Progenitor cell of endocrine pancreas (in vitro differentiated cells): ENCODE results near the gene ADAMTSL1. TPM values are rescaled to one million over a fixed set of nuclear protein-coding genes. Genes with fewer than 3 reads are reported as not detected.

Source experiments
- DNase-seq: peaks from one replicate; pipeline ENCODE4 v3.0.0; 2021; ENCODE audit warnings: low spot score; ENCODE audit not compliant: unreplicated experiment
- H3K27ac Mint-ChIP-seq: 2 replicates; pipeline ENCODE4 v1.8.0; 2021; ENCODE audit warnings: mild to moderate bottlenecking, moderate library complexity, mixed read lengths
- H3K27me3 Mint-ChIP-seq: 2 replicates; pipeline ENCODE4 v1.8.0; 2021; ENCODE audit warnings: mixed read lengths
- H3K36me3 Mint-ChIP-seq: 2 replicates; pipeline ENCODE4 v1.8.0; 2022; ENCODE audit warnings: mixed read lengths; ENCODE audit not compliant: insufficient read depth
- H3K4me1 Mint-ChIP-seq: 2 replicates; pipeline ENCODE4 v1.8.0; 2021; ENCODE audit warnings: low read depth, mixed read lengths
- H3K4me3 Mint-ChIP-seq: 2 replicates; pipeline ENCODE4 v1.8.0; 2021; ENCODE audit warnings: low read depth, mild to moderate bottlenecking, moderate library complexity, mixed read lengths
- H3K9me3 Mint-ChIP-seq: 2 replicates; pipeline ENCODE4 v1.8.0; 2021; ENCODE audit warnings: low read depth, mixed read lengths
- total RNA-seq: library from RNA; stranded (reverse); gene quantifications from 2 replicates; pipeline ENCODE4 v1.2.1, GENCODE V29; 2021
- TF ChIP-seq, protein P1 (sequence below): fragments of 200-600 bp; sonication (generic); IDR thresholded peaks from one replicate; pipeline ENCODE4 v1.5.0; 2021; ENCODE audit warnings: antibody characterized with exemption, mild to moderate bottlenecking; ENCODE audit not compliant: unreplicated experiment

ADAMTSL1 gene
- total RNA-seq, 1 donor from 2014 or later = 2.1 TPM

DNA sequence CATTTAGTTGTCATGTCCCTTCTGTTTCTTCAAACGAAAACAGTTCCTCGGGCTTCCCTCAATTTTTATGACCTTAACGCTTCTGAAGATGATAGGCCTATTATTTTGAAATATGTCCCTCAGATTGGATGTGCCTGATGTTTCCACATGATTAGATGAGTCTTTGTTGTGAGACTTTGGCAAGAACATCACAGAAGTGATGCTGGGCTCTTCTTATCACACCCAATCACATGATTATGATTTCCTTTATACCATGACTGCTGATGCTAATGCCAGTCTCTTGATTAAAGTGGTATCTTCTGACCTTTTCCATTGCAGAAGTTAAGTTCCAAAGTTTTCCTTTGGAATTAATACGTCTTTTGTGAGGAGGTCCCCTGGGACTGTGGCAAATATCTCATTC, 383.4 kb downstream of the ADAMTSL1 start:
- no peaks in the 10 kb centered on the region for H3K36me3 Mint-ChIP-seq
- no peaks in the 10 kb centered on the region for H3K27me3 Mint-ChIP-seq
- no peaks in the 10 kb centered on the region for H3K9me3 Mint-ChIP-seq
- TF ChIP-seq, protein P1, sequence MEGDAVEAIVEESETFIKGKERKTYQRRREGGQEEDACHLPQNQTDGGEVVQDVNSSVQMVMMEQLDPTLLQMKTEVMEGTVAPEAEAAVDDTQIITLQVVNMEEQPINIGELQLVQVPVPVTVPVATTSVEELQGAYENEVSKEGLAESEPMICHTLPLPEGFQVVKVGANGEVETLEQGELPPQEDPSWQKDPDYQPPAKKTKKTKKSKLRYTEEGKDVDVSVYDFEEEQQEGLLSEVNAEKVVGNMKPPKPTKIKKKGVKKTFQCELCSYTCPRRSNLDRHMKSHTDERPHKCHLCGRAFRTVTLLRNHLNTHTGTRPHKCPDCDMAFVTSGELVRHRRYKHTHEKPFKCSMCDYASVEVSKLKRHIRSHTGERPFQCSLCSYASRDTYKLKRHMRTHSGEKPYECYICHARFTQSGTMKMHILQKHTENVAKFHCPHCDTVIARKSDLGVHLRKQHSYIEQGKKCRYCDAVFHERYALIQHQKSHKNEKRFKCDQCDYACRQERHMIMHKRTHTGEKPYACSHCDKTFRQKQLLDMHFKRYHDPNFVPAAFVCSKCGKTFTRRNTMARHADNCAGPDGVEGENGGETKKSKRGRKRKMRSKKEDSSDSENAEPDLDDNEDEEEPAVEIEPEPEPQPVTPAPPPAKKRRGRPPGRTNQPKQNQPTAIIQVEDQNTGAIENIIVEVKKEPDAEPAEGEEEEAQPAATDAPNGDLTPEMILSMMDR = no peak
- H3K4me1 Mint-ChIP-seq = peaks cover 3% of the 10 kb centered on the region
- DNase-seq = no peak
- H3K4me3 Mint-ChIP-seq = no peak overlapping the region
- H3K27ac Mint-ChIP-seq = no peak overlapping the region

- H3K4me1 Mint-ChIP-seq = peaks cover 3% of the 10 kb centered on the region
- H3K27ac Mint-ChIP-seq = no peak overlapping the region
Measured at GRCh38 chr9:18857769-18858168, 383.8 kb downstream of the ADAMTSL1 start.

DNA sequence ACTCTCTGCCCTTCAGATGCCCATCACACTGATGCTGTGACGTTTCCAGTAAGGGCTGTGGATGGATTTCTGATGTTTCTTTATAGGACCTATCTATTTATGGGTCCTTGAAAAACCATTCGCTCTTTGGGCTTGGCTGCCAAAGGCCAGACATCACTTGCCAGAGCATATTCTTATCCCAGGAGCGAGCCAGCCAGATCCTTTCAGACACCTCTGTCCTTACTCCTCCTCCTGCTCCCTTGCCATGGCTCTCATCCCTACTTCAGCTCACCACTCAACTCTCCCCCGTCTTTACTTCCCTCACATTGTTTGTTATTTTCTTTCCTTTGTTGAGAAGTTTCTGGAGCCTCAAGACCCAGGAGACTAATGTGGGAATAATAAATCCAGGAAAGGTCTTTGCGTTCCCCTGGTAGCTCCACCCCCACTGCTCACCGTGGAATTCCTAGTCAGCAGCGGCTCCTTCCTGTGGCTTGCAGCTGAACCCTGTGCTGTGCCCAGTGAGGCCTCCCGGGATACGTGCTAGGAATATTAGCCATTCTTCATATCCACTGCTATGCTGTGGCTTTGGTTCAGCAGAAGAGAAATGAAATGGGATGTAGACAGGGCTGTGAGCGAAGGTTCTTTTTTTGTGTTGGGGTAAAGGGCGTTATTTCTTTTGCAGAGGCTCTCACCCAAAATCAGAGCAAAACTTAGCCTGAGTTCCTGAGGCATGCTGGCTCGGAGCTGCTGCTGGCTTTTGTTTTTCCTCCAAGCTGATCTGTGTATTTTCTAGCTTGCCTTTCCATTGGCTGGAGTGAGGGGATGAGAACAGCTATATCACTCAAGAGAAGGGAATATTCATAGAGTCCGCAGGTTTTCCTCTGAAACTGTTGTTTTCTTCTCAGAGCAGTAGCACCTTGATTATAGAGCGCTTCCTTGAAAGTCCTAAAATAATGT, 387.9 kb downstream of the ADAMTSL1 start:
- H3K27me3 Mint-ChIP-seq = no peaks in the 10 kb centered on the region
- no peaks in the 10 kb centered on the region for H3K9me3 Mint-ChIP-seq
- H3K4me3 Mint-ChIP-seq = no peak overlapping the region
- H3K4me1 Mint-ChIP-seq = peaks cover 3% of the 10 kb centered on the region
- TF ChIP-seq, protein P1 = no peak
- DNase-seq = no peak
- no peaks in the 10 kb centered on the region for H3K36me3 Mint-ChIP-seq
- no peak overlapping the region for H3K27ac Mint-ChIP-seq

More at GRCh38 chr9:18857769-18858168, 383.8 kb downstream of the ADAMTSL1 start:
- no peak for DNase-seq
- no peaks in the 10 kb centered on the region for H3K27me3 Mint-ChIP-seq
- no peak overlapping the region for H3K4me3 Mint-ChIP-seq
- no peaks in the 10 kb centered on the region for H3K9me3 Mint-ChIP-seq
- TF ChIP-seq, protein P1 = no peak
- H3K36me3 Mint-ChIP-seq = no peaks in the 10 kb centered on the region

- Mint-ChIP-seq H3K4me1 (peaks cover 3% of the 10 kb centered on the region), H3K9me3 (no peaks in the 10 kb centered on the region), H3K27ac (no peak overlapping the region), H3K27me3 (no peaks in the 10 kb centered on the region), H3K4me3 (no peak overlapping the region), H3K36me3 (no peaks in the 10 kb centered on the region)
- no peak for DNase-seq
- TF ChIP-seq, protein P1 = no peak
Measured at GRCh38 chr9:18863791-18864190, 389.8 kb downstream of the ADAMTSL1 start.

DNA sequence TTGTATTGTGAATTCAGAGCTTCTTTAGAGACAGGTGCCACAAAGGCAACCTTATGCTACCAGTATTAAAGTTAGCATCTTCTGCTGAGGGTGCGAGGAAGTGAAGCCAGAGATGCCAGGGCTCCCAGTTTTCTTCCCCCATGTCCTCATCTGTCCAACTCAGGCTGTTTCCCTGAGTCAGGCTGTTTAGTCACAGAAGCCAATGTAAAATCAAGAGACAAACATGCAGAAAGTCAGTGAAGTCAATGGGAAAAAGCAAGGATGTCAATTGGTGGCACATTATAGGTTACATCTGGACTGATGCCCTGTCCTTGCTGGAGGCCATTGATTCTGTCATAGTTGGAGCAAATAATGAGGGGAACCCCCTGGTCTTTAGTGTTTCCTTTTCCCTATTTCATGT, 390.6 kb downstream of the ADAMTSL1 start:
- DNase-seq = no peak
- Mint-ChIP-seq H3K9me3 (peaks cover under 1% of the 10 kb centered on the region), H3K4me3 (no peak overlapping the region), H3K36me3 (no peaks in the 10 kb centered on the region), H3K4me1 (peaks cover 3% of the 10 kb centered on the region), H3K27ac (no peak overlapping the region), H3K27me3 (no peaks in the 10 kb centered on the region)
- TF ChIP-seq, protein P1 = no peak
